Naive thymus-derived CD4-positive, alpha-beta T cell (primary cell): ENCODE data around the gene CCDC107. TPM values are rescaled to one million over a fixed set of nuclear protein-coding genes. Genes with fewer than 3 reads are reported as not detected.
"Not testable (repeated sequence)": the region's sequence is repeated elsewhere in the genome, so short reads cannot be mapped to it uniquely, and the experiment has no call there.

Source experiments
- ATAC-seq: fragments of 150-1000 bp; cut with Tn5 transposase; 2 replicates; pipeline ENCODE4 v1.10.0; 2021; ENCODE audit warnings: mild to moderate bottlenecking, moderate library complexity
- CTCF ChIA-PET: fragments of 350-600 bp; sonication (Branson Sonifier 250); formaldehyde crosslinking; loops from one replicate; lab custom pipeline; 2021; ENCODE audit warnings: antibody characterized with exemption; lab: Charles Lee
- POLR2A ChIA-PET: fragments of 350-600 bp; sonication (Branson Sonifier 250); formaldehyde crosslinking; loops from one replicate; lab custom pipeline; 2021; ENCODE audit warnings: antibody characterized with exemption, inconsistent platforms; lab: Charles Lee
- DNase-seq, 9 donors: peaks; one replicate each; pipeline versions ENCODE4 v3.0.0 to v3.0.0-alpha.2; 2020 to 2022; ENCODE audit warnings: mixed read lengths in 1 of 9
- H3K27ac ChIP-seq: one replicate; pipeline ENCODE4 v1.7.0; 2013; ENCODE audit warnings: mild to moderate bottlenecking, low read depth, low read length, moderate library complexity
- H3K27me3 ChIP-seq, 2 donors: one replicate each; pipeline ENCODE4 v1.7.0; 2013; ENCODE audit warnings: low read length in 2 of 2, mild to moderate bottlenecking in 2 of 2, moderate library complexity in 2 of 2; ENCODE audit not compliant: control insufficient read depth in 2 of 2, insufficient read depth in 2 of 2
- H3K36me3 ChIP-seq, 3 experiments: 1 replicate in 2 of 3; 2 replicates in 1 of 3; pipeline ENCODE4 v1.7.0; 2013; ENCODE audit warnings: low read length in 3 of 3, mild to moderate bottlenecking in 3 of 3, moderate library complexity in 1 of 3; ENCODE audit not compliant: insufficient read depth in 3 of 3, control insufficient read depth in 2 of 3
- H3K4me1 ChIP-seq, 2 donors: one replicate each; pipeline ENCODE4 v1.7.0; 2013; ENCODE audit warnings: low read length in 2 of 2, mild to moderate bottlenecking in 2 of 2, moderate library complexity in 1 of 2; ENCODE audit not compliant: control insufficient read depth in 2 of 2, insufficient read depth in 2 of 2
- H3K4me3 ChIP-seq: 2 replicates; pipeline ENCODE4 v1.7.0; 2013; ENCODE audit warnings: mild to moderate bottlenecking, low read length
- H3K9me3 ChIP-seq, 3 experiments: 1 replicate in 2 of 3; 2 replicates in 1 of 3; pipeline ENCODE4 v1.7.0; 2013; ENCODE audit warnings: low read length in 3 of 3; ENCODE audit not compliant: control insufficient read depth in 2 of 3
- H3K27ac Mint-ChIP-seq, 9 donors: one replicate each; pipeline ENCODE4 v1.8.0; 2020 to 2022; ENCODE audit warnings: mixed read lengths in 9 of 9, mild to moderate bottlenecking in 8 of 9, moderate library complexity in 5 of 9, inconsistent platforms in 2 of 9
- H3K27me3 Mint-ChIP-seq, 5 donors: one replicate each; pipeline ENCODE4 v1.8.0; 2021 to 2022; ENCODE audit warnings: mixed read lengths in 5 of 5, mild to moderate bottlenecking in 1 of 5
- H3K36me3 Mint-ChIP-seq, 5 donors: one replicate each; pipeline ENCODE4 v1.8.0; 2020 to 2022; ENCODE audit warnings: mixed read lengths in 5 of 5, mild to moderate bottlenecking in 3 of 5, inconsistent platforms in 1 of 5
- H3K4me1 Mint-ChIP-seq, 7 donors: one replicate each; pipeline ENCODE4 v1.8.0; 2020 to 2022; ENCODE audit warnings: mixed read lengths in 7 of 7, mild to moderate bottlenecking in 3 of 7, inconsistent platforms in 1 of 7
- H3K4me3 Mint-ChIP-seq, 10 donors: one replicate each; pipeline ENCODE4 v1.8.0; 2020 to 2022; ENCODE audit warnings: mild to moderate bottlenecking in 10 of 10, mixed read lengths in 10 of 10, moderate library complexity in 6 of 10, inconsistent platforms in 2 of 10
- H3K9me3 Mint-ChIP-seq, 11 donors: one replicate each; pipeline ENCODE4 v1.8.0; 2020 to 2022; ENCODE audit warnings: mixed read lengths in 11 of 11, mild to moderate bottlenecking in 4 of 11, inconsistent platforms in 1 of 11, moderate library complexity in 1 of 11
- intact Hi-C, 2 donors: fragments of 100-400 bp; cut with micrococcal nuclease; formaldehyde crosslinking; loops; one replicate each; pipeline ENCODE4 v1.15.1; 2023
- polyA plus RNA-seq, 2 donors: library from polyadenylated mRNA; unstranded; fragments of 300-500 nt; fragmentation: Illumina TruSeq; gene quantifications; one replicate each; pipeline ENCODE4 v1.2.3, GENCODE V29; 2021
- total RNA-seq, 6 experiments: library from RNA in 5 of 6; stranded (reverse) in 5 of 6; gene quantifications; 1 replicate in 5 of 6; 2 replicates in 1 of 6; pipeline ENCODE4 v1.2.3 and lab custom pipeline; 2021 to 2026

The CCDC107 gene, protein sequence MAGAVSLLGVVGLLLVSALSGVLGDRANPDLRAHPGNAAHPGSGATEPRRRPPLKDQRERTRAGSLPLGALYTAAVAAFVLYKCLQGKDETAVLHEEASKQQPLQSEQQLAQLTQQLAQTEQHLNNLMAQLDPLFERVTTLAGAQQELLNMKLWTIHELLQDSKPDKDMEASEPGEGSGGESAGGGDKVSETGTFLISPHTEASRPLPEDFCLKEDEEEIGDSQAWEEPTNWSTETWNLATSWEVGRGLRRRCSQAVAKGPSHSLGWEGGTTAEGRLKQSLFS
- total RNA-seq, result 10 to 100 TPM; 12.0 to 37.4 (median 16.4) TPM
- 10 to 100 TPM; 49.1 to 65.7 TPM for polyA plus RNA-seq
- 13.2 reads per million, percentile 41 among the genes with 10 or more reads in this experiment for total RNA-seq (lab: John Stamatoyannopoulos, UW)

DNA sequence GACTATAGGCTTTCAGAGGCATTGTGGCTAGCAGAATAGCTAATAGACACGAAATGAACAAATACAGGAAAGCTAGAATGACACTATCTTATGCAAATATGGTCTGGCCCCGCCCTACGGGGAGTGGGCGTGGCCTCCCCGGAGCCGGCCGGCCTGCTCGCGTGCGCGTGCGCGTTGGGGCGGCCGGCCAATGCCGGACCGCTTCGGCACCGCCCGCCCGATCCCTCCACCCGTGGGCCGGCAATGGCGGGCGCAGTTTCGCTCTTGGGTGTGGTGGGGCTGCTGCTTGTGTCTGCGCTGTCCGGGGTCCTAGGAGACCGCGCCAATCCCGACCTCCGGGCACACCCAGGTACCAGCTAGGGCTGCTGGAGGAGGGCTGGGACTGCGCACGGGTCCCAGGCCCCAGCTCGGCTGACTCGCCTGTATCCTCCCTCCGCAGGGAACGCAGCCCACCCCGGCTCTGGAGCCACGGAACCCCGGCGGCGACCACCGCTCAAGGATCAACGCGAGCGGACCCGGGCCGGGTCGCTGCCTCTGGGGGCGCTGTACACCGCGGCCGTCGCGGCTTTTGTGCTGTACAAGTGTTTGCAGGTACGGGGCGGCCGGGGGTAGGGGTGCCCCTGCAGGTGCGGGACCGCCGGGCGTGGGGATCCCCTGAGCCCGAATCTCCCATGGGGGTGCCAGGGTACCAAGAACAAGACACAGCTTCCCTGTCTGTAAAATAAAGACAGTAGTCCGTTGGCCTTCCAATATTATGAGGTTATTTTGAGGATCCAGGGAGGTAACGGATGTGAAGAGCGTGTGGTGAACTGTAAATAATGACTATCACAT lies at the start of gene CCDC107:
Gene CCDC107 (plus strand): TSS at position 156 of the 831 bp plus-strand sequence. CDS start 88 bp downstream, at position 244.
- Histone ChIP-seq H3K4me1 (peaks cover 39 to 49% of the 10 kb centered on the region in 2 donors), H3K27ac (peak within 1 kb of the TSS; percentile 99), H3K27me3 (no peaks in the 10 kb centered on the region), H3K36me3 (peaks cover 0 to 12% (median 9%) of the 10 kb centered on the region in 3 experiments), H3K4me3 (peak within 1 kb of the TSS; percentile 94), H3K9me3 (no peaks in the 10 kb centered on the region)
- peaks cover 49 to 86% (median 76%) of the 10 kb centered on the region in 7 donors for H3K4me1 Mint-ChIP-seq
- peak within 1 kb of the TSS; percentile 78 to 95 (median 90) for H3K4me3 Mint-ChIP-seq
- DNase-seq (peak; percentile 80 to 94 (median 87)), ATAC-seq (peak; percentile 86)
- CTCF ChIA-PET, result interaction anchor here (0.5 to 10.2 kb wide), 25 partner anchors 11 to 283 kb away, joined by 3 to 107 read pairs (median 4); partner anchors contain the start of genes CD72, CREB3, GBA2 and RGP1
- H3K9me3 Mint-ChIP-seq, result peaks cover 0 to 13% (median 0%) of the 10 kb centered on the region in 11 donors
- intact Hi-C loops, result loop anchor here (1.0 to 5.0 kb wide), 13 partner anchors 12 to 546 kb away; partner anchors contain the start of genes CREB3 (in 1 of the 2), GBA2 (in 1 of the 2), HINT2 (in 1 of the 2) and RGP1 (in 1 of the 2)
- H3K36me3 Mint-ChIP-seq, result peaks cover 0 to 25% (median 16%) of the 10 kb centered on the region in 5 donors
- peaks cover 0 to 6% (median 0%) of the 10 kb centered on the region in 5 donors for H3K27me3 Mint-ChIP-seq
- POLR2A ChIA-PET, result interaction anchor here (0.6 to 11.8 kb wide), 24 partner anchors 11 to 1023 kb away, joined by 3 to 264 read pairs (median 4); partner anchors contain the start of genes CD72, CREB3, GBA2 and RGP1
- H3K27ac Mint-ChIP-seq, result peak within 1 kb of the TSS; percentile 97 to 100 (median 100)

DNA sequence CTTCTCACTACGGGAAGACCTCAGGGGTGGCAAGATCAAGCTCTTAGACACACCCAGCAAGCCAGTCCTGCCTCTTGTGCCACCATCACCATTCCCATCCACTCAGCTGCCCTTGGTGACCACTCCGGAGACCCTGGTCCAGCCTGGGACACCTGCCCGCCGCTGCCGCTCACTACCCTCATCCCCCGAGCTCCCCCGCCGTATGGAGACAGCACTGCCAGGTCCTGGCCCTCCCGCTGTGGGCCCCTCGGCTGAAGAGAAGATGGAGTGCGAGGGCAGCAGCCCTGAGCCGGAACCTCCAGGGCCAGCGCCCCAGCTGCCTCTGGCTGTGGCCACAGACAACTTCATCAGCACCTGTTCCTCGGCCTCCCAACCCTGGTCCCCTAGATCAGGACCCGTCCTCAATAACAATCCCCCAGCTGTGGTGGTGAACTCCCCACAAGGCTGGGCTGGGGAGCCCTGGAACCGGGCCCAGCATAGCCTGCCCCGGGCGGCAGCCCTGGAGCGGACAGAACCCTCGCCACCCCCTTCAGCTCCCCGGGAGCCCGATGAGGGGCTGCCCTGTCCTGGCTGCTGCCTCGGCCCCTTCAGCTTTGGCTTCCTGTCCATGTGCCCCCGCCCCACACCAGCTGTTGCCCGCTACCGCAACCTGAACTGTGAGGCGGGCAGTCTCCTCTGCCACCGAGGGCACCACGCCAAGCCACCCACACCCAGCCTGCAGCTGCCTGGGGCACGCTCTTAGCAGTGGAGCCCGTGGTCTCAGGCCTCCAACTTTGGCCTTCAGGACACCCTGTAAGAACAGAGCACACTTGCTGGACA lies 48.9 kb upstream of the CCDC107 start:
- H3K9me3 ChIP-seq, result no peaks in the 10 kb centered on the region
- ChIA-PET POLR2A (interaction anchor here (1.2 to 4.9 kb wide), 2 partner anchors 37 to 49 kb away, joined by 3 to 36 read pairs; partner anchors contain the start of genes CCDC107 and RMRP), CTCF (interaction anchor here (0.8 to 12.7 kb wide), 5 partner anchors 8 to 130 kb away, joined by 3 to 118 read pairs (median 4); partner anchors contain the start of genes SIT1 and TLN1)
- Mint-ChIP-seq H3K9me3 (no peaks in the 10 kb centered on the region), H3K4me1 (peaks cover 23 to 33% (median 27%) of the 10 kb centered on the region in 7 donors), H3K27ac (no peak overlapping the region), H3K27me3 (no peaks in the 10 kb centered on the region), H3K36me3 (peaks cover 0 to 14% (median 4%) of the 10 kb centered on the region in 5 donors), H3K4me3 (no peak overlapping the region)
- intact Hi-C loops, result loop anchor here in 1 of 2 donors (10.0 kb wide), 4 partner anchors 974 to 1564 kb away; partner anchors contain the start of genes DNAI1, FAM219A, SIGMAR1 and UBAP2
- H3K4me3 ChIP-seq, result no peak overlapping the region
- H3K27ac ChIP-seq, result no peak overlapping the region
- no peak for DNase-seq
- H3K36me3 ChIP-seq, result peaks cover 8 to 30% (median 15%) of the 10 kb centered on the region in 3 experiments
- no peaks in the 10 kb centered on the region for H3K27me3 ChIP-seq
- peaks cover 19 to 20% of the 10 kb centered on the region in 2 donors for H3K4me1 ChIP-seq
- ATAC-seq, result no peak

- Mint-ChIP-seq H3K4me1 (peaks cover 19 to 30% (median 24%) of the 10 kb centered on the region in 7 donors), H3K27me3 (no peaks in the 10 kb centered on the region), H3K36me3 (peaks cover 0 to 14% (median 4%) of the 10 kb centered on the region in 5 donors), H3K9me3 (no peaks in the 10 kb centered on the region), H3K27ac (peak overlapping the region in 1 of 9 donors; percentile 56), H3K4me3 (no peak overlapping the region)
- intact Hi-C loops, result loop anchor here in 1 of 2 donors (10.0 kb wide), 4 partner anchors 975 to 1565 kb away; partner anchors contain the start of genes DNAI1, FAM219A, SIGMAR1 and UBAP2
- Histone ChIP-seq H3K4me1 (peaks cover 19 to 20% of the 10 kb centered on the region in 2 donors), H3K9me3 (no peaks in the 10 kb centered on the region), H3K27me3 (no peaks in the 10 kb centered on the region), H3K27ac (no peak overlapping the region), H3K36me3 (peaks cover 8 to 30% (median 15%) of the 10 kb centered on the region in 3 experiments), H3K4me3 (no peak overlapping the region)
- POLR2A ChIA-PET, result interaction anchor here (4.9 kb wide), 1 partner anchor 36 kb away, joined by 36 read pairs; no protein-coding TSS in a partner anchor
- no peak for ATAC-seq
- no peak for DNase-seq
- CTCF ChIA-PET, result interaction anchor here (2.9 to 12.7 kb wide), 4 partner anchors 20 to 87 kb away, joined by 16 to 118 read pairs (median 46); partner anchors contain the start of genes CCDC107, RMRP and SIT1
Observed at GRCh38 chr9:35609820-35610163, 48.3 kb upstream of the CCDC107 start.

DNA sequence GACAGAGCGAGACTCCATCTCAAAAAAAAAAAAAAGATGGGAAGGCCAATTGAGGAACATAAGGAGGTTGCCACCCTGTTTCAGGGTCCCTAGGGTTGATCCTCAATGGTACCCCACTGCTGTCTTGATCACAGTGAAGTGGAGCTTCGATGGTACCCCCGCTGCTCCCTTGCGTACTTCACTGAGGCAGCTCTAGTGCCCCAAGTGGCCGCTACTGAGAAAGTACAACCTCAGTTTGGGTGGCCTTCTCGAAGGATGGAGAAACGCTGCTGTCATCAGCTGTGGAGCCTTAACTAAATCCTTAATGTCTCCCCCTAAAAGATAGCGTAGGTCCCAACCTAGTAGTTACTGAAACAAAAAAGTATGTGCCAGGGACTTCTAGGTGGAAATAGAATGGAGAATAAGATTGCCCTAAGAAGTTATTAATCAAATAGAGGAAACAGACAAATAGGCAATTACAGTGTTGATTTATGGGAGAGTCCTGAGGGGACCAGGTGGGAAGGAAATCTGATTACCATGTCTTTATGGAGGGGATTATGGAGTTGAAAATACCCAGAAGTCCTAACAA lies 46.8 kb upstream of the CCDC107 start:
- peaks cover 18 to 32% (median 24%) of the 10 kb centered on the region in 7 donors for H3K4me1 Mint-ChIP-seq
- Histone ChIP-seq H3K9me3 (no peaks in the 10 kb centered on the region), H3K4me3 (no peak overlapping the region), H3K27ac (no peak overlapping the region), H3K27me3 (no peaks in the 10 kb centered on the region), H3K4me1 (peaks cover 15 to 17% of the 10 kb centered on the region in 2 donors), H3K36me3 (peaks cover 8 to 30% (median 15%) of the 10 kb centered on the region in 3 experiments)
- ChIA-PET CTCF (interaction anchor here (0.6 to 12.7 kb wide), 16 partner anchors 11 to 497 kb away, joined by 3 to 118 read pairs (median 4); partner anchors contain the start of genes CCDC107, CREB3, RMRP and SIT1), POLR2A (interaction anchor here (0.6 to 4.9 kb wide), 6 partner anchors 10 to 217 kb away, joined by 3 to 36 read pairs (median 3); partner anchors contain the start of genes CCDC107, FAM221B and RMRP)
- peak overlapping the region in 3 of 9 donors; percentile 35 to 69 (median 39) for H3K27ac Mint-ChIP-seq
- ATAC-seq (peak; percentile 90), DNase-seq (peak in 6 of 9 donors; percentile 36 to 55 (median 45))
- H3K27me3 Mint-ChIP-seq, result no peaks in the 10 kb centered on the region
- no peaks in the 10 kb centered on the region for H3K9me3 Mint-ChIP-seq
- H3K36me3 Mint-ChIP-seq, result peaks cover 0 to 14% (median 4%) of the 10 kb centered on the region in 5 donors
- intact Hi-C loops, result no loop called here
- peak overlapping the region in 1 of 10 donors; percentile 6 for H3K4me3 Mint-ChIP-seq

GRCh38 chr9:35612066-35612465 lies 46.0 kb upstream of the CCDC107 start:
- POLR2A ChIA-PET, result interaction anchor here (0.7 to 4.9 kb wide), 5 partner anchors 9 to 119 kb away, joined by 3 to 36 read pairs (median 3); partner anchors contain the start of genes CCDC107 and RMRP
- ATAC-seq, result not testable (repeated sequence)

More at GRCh38 chr9:35612066-35612465, 46.0 kb upstream of the CCDC107 start:
- Mint-ChIP-seq H3K4me1 (peaks cover 17 to 30% (median 24%) of the 10 kb centered on the region in 7 donors), H3K27ac (peak overlapping the region in 1 of 9 donors; percentile 32), H3K36me3 (peaks cover 0 to 10% (median 2%) of the 10 kb centered on the region in 5 donors)
- H3K9me3 ChIP-seq, H3K4me3 ChIP-seq, H3K27me3 Mint-ChIP-seq, DNase-seq, H3K9me3 Mint-ChIP-seq, intact Hi-C loops, H3K27ac ChIP-seq, H3K27me3 ChIP-seq, H3K4me3 Mint-ChIP-seq: not testable (repeated sequence)
- CTCF ChIA-PET, result interaction anchor here (1.2 to 12.7 kb wide), 8 partner anchors 18 to 178 kb away, joined by 3 to 118 read pairs (median 16); partner anchors contain the start of genes CCDC107, CREB3, RMRP and SIT1
- peaks cover 15% of the 10 kb centered on the region in 2 donors for H3K4me1 ChIP-seq
- H3K36me3 ChIP-seq, result peaks cover 8 to 30% (median 15%) of the 10 kb centered on the region in 3 experiments
